ENCODE measurements around the gene CD99L2. TPM values are rescaled to one million over a fixed set of nuclear protein-coding genes. Genes with fewer than 3 reads are reported as not detected.

Gene CD99L2
- total and polyA plus RNA-seq, 4 donors: 9.7 to 39.8 (median 23.8) TPM

- Histone ChIP-seq H3K4me1 (ENCODE audit: control insufficient read depth in 4 of 4, insufficient read depth in 4 of 4, low read length in 3 of 4) (no peaks in the 10 kb centered on the region), H3K27me3 (ENCODE audit: control insufficient read depth in 4 of 4, insufficient read depth in 4 of 4, low read length in 3 of 4) (no peaks in the 10 kb centered on the region), H3K9me3 (ENCODE audit: control insufficient read depth in 4 of 4, low read length in 3 of 4) (no peaks in the 10 kb centered on the region), H3K4me3 (ENCODE audit: low read depth in 1 of 3, low read length in 3 of 3) (no peak overlapping the region), H3K9ac (ENCODE audit: low read depth in 1 of 2, low read length in 2 of 2) (no peak overlapping the region), H3K36me3 (ENCODE audit: control insufficient read depth in 4 of 4, insufficient read depth in 3 of 4, low read depth in 1 of 4, low read length in 3 of 4) (peaks cover 0 to 3% (median 2%) of the 10 kb centered on the region in 4 donors), H3K27ac (ENCODE audit: low read depth in 1 of 2, low read length in 2 of 2) (no peak overlapping the region)
- WGBS: 93% methylated on average over 36 of the region's 36 CpGs
- TF ChIP-seq CTCF (IDR thresholded peaks at IDR 0.05; ENCODE audit: low read depth, low read length, missing input control) (no peak), FOXA1 (IDR thresholded peaks at IDR 0.05) (no peak), JUND (IDR thresholded peaks at IDR 0.05) (no peak), REST (IDR thresholded peaks at IDR 0.05) (no peak), SP1 (IDR thresholded peaks at IDR 0.05) (no peak), MAX (IDR thresholded peaks at IDR 0.05) (no peak), GABPA (IDR thresholded peaks at IDR 0.05 in 1 of 2, conservative IDR thresholded peaks at IDR 0.05 in 1 of 2) (no peak), RAD21 (IDR thresholded peaks at IDR 0.05) (no peak)
- TF ChIP-seq, protein P1, sequence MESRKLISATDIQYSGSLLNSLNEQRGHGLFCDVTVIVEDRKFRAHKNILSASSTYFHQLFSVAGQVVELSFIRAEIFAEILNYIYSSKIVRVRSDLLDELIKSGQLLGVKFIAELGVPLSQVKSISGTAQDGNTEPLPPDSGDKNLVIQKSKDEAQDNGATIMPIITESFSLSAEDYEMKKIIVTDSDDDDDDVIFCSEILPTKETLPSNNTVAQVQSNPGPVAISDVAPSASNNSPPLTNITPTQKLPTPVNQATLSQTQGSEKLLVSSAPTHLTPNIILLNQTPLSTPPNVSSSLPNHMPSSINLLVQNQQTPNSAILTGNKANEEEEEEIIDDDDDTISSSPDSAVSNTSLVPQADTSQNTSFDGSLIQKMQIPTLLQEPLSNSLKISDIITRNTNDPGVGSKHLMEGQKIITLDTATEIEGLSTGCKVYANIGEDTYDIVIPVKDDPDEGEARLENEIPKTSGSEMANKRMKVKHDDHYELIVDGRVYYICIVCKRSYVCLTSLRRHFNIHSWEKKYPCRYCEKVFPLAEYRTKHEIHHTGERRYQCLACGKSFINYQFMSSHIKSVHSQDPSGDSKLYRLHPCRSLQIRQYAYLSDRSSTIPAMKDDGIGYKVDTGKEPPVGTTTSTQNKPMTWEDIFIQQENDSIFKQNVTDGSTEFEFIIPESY (IDR thresholded peaks at IDR 0.05): no peak
- DNase-seq (ENCODE audit: low spot score): no peak
Measured at GRCh38 chrX:150762258-150763165, 136.0 kb downstream of the CD99L2 start.

- 94% methylated on average over 8 of the region's 8 CpGs for WGBS
- H3K4me3 ChIP-seq (ENCODE audit: low read depth in 1 of 3, low read length in 3 of 3): no peak overlapping the region
- H3K27ac ChIP-seq (ENCODE audit: low read depth in 1 of 2, low read length in 2 of 2): no peak overlapping the region
- no peaks in the 10 kb centered on the region for H3K9me3 ChIP-seq (ENCODE audit: control insufficient read depth in 4 of 4, low read length in 3 of 4)
- no peak overlapping the region for H3K9ac ChIP-seq (ENCODE audit: low read depth in 1 of 2, low read length in 2 of 2)
- H3K36me3 ChIP-seq (ENCODE audit: control insufficient read depth in 4 of 4, insufficient read depth in 3 of 4, low read depth in 1 of 4, low read length in 3 of 4): peaks cover 0 to 3% (median 2%) of the 10 kb centered on the region in 4 donors
- H3K4me1 ChIP-seq (ENCODE audit: control insufficient read depth in 4 of 4, insufficient read depth in 4 of 4, low read length in 3 of 4): no peaks in the 10 kb centered on the region
- H3K27me3 ChIP-seq (ENCODE audit: control insufficient read depth in 4 of 4, insufficient read depth in 4 of 4, low read length in 3 of 4): no peaks in the 10 kb centered on the region
- DNase-seq (ENCODE audit: low spot score): no peak
- TF ChIP-seq TAF1 (conservative IDR thresholded peaks at IDR 0.05) (no peak), RXRA (IDR thresholded peaks at IDR 0.05) (no peak), CTCF (IDR thresholded peaks at IDR 0.05; ENCODE audit: low read depth, low read length, missing input control) (no peak), RAD21 (IDR thresholded peaks at IDR 0.05) (no peak), REST (IDR thresholded peaks at IDR 0.05) (no peak), SP1 (IDR thresholded peaks at IDR 0.05) (no peak), NR2F2 (IDR thresholded peaks at IDR 0.05) (no peak), HNF4A (conservative IDR thresholded peaks at IDR 0.05) (no peak), FOXA1 (IDR thresholded peaks at IDR 0.05) (no peak), FOXA2 (IDR thresholded peaks at IDR 0.05) (no peak), GABPA (IDR thresholded peaks at IDR 0.05 in 1 of 2, conservative IDR thresholded peaks at IDR 0.05 in 1 of 2) (no peak), MAX (IDR thresholded peaks at IDR 0.05) (no peak)
- TF ChIP-seq, protein P2, sequence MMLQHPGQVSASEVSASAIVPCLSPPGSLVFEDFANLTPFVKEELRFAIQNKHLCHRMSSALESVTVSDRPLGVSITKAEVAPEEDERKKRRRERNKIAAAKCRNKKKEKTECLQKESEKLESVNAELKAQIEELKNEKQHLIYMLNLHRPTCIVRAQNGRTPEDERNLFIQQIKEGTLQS (IDR thresholded peaks at IDR 0.05): no peak
Measured at GRCh38 chrX:150761819-150762216, 136.7 kb downstream of the CD99L2 start.
